SK-N-SH (cell line): ENCODE results near the gene FTO. TPM values are rescaled to one million over a fixed set of nuclear protein-coding genes. Genes with fewer than 3 reads are reported as not detected.

Experiments
- CTCF ChIA-PET: fragments of 300-600, 350-600 bp; formaldehyde crosslinking; extraction: SDS; loops from one replicate; lab custom pipeline; 2021; lab: Yijun Ruan, JAX
- POLR2A ChIA-PET: fragments of 350-600 bp; sonication (Branson Sonifier 250); formaldehyde crosslinking; extraction: SDS; loops from one replicate; lab custom pipeline; 2020; ENCODE audit warnings: antibody characterized with exemption, inconsistent platforms; lab: Yijun Ruan, JAX
- DNase-seq: peaks from one replicate; pipeline ENCODE4 v3.0.0; 2012
- H2AFZ ChIP-seq: fragments of 200-600 bp; sonication (generic); 2 replicates; pipeline ENCODE4 v1.8.1; 2016; ENCODE audit warnings: antibody characterized with exemption, mild to moderate bottlenecking, low read depth
- H3F3A ChIP-seq: fragments of 200-600 bp; sonication (generic); replicated peaks from 2 replicates; pipeline ENCODE3; 2016; ENCODE audit warnings: antibody characterized with exemption, mild to moderate bottlenecking; ENCODE audit not compliant: insufficient read depth
- H3K27ac ChIP-seq, 2 experiments: fragments of 200-500 bp in 1 of 2; fragments of 200-600 bp in 1 of 2; sonication (Bioruptor generic) in 1 of 2; sonication (generic), shearing (Covaris generic) in 1 of 2; 2 replicates each; pipeline versions ENCODE4 v1.5.1 to v1.6.1; 2014 to 2016; ENCODE audit warnings: low read depth in 2 of 2, inconsistent platforms in 1 of 2, low read length in 1 of 2, mild to moderate bottlenecking in 1 of 2, mixed read lengths in 1 of 2
- H3K27me3 ChIP-seq: fragments of 200-600 bp; sonication (generic), shearing (Covaris generic); 2 replicates; pipeline ENCODE4 v1.6.1; 2016; ENCODE audit warnings: mixed run types; ENCODE audit not compliant: insufficient read depth
- H3K36me3 ChIP-seq, 2 experiments: fragments of 200-500 bp in 1 of 2; fragments of 200-600 bp in 1 of 2; sonication (Bioruptor generic) in 1 of 2; sonication (generic) in 1 of 2; replicated peaks in 1 of 2; 2 replicates each; pipeline versions ENCODE3 to v1.5.1; 2014 to 2016; ENCODE audit warnings: low read length in 1 of 2, mild to moderate bottlenecking in 1 of 2; ENCODE audit not compliant: insufficient read depth in 2 of 2, control insufficient read depth in 1 of 2
- H3K4me1 ChIP-seq, 2 experiments: fragments of 200-500 bp in 1 of 2; fragments of 200-600 bp in 1 of 2; sonication (Bioruptor generic) in 1 of 2; sonication (generic), shearing (Covaris generic) in 1 of 2; 2 replicates each; pipeline versions ENCODE4 v1.5.1 to v1.6.1; 2014 to 2016; ENCODE audit warnings: low read depth in 1 of 2, low read length in 1 of 2, mixed run types in 1 of 2; ENCODE audit not compliant: insufficient read depth in 2 of 2, control insufficient read depth in 1 of 2
- H3K4me2 ChIP-seq: fragments of 200-600 bp; sonication (generic), shearing (Covaris generic); 2 replicates; pipeline ENCODE4 v1.6.1; 2017; ENCODE audit warnings: mixed run types
- H3K4me3 ChIP-seq, 2 experiments: fragments of 200-500 bp in 1 of 2; fragments of 200-600 bp in 1 of 2; sonication (Bioruptor generic) in 1 of 2; sonication (generic), shearing (Covaris generic) in 1 of 2; 2 replicates each; pipeline versions ENCODE4 v1.5.1 to v1.8.1; 2014 to 2016; ENCODE audit warnings: low read depth in 2 of 2, inconsistent platforms in 1 of 2, low read length in 1 of 2, mild to moderate bottlenecking in 1 of 2, mixed read lengths in 1 of 2, moderate library complexity in 1 of 2
- H3K79me2 ChIP-seq: fragments of 200-600 bp; sonication (generic); 2 replicates; pipeline ENCODE4 v1.8.1; 2017; ENCODE audit warnings: mild to moderate bottlenecking; ENCODE audit not compliant: insufficient read depth
- H3K9ac ChIP-seq: fragments of 200-600 bp; sonication (generic); 2 replicates; pipeline ENCODE4 v1.6.1; 2017; ENCODE audit warnings: mixed run types
- H3K9me2 ChIP-seq: fragments of 200-600 bp; sonication (generic); 2 replicates; pipeline ENCODE4 v1.6.1; 2017; ENCODE audit warnings: mixed run types
- H3K9me3 ChIP-seq: fragments of 200-600 bp; sonication (generic); 2 replicates; pipeline ENCODE4 v1.6.1; 2017; ENCODE audit warnings: mixed run types, mild to moderate bottlenecking, moderate library complexity
- H4K20me1 ChIP-seq: fragments of 200-600 bp; sonication (generic); 2 replicates; pipeline ENCODE4 v1.6.1; 2017; ENCODE audit warnings: mild to moderate bottlenecking, mixed run types; ENCODE audit not compliant: insufficient read depth
- ELF1 ChIP-seq: IDR thresholded peaks from 2 replicates; pipeline ENCODE4 v1.4.0; 2012
- EP300 ChIP-seq, 2 experiments: IDR thresholded peaks; 2 replicates each; pipeline versions ENCODE4 v1.4.0 to v1.6.1; 2012; ENCODE audit warnings: borderline replicate concordance in 1 of 2, low read depth in 1 of 2, low read length in 1 of 2
- EZH2phosphoT487 ChIP-seq: fragments of 200-600 bp; sonication (generic); IDR thresholded peaks from 2 replicates; pipeline ENCODE4 v1.6.1; 2017; ENCODE audit warnings: low read depth, mixed run types, mild to moderate bottlenecking, antibody characterized with exemption, moderate library complexity, borderline replicate concordance
- FOXJ3 ChIP-seq: sonication (generic); formaldehyde crosslinking; IDR thresholded peaks from 2 replicates; pipeline ENCODE4 v1.5.1; 2020; ENCODE audit warnings: mild to moderate bottlenecking, missing genetic modification reagents
- FOXM1 ChIP-seq: IDR thresholded peaks from 2 replicates; pipeline ENCODE4 v1.4.0; 2012; ENCODE audit warnings: low read depth, mild to moderate bottlenecking
- RAD21 ChIP-seq: IDR thresholded peaks from 2 replicates; pipeline ENCODE4 v1.6.1; 2012; ENCODE audit warnings: mild to moderate bottlenecking, low read length
- RCOR1 ChIP-seq: fragments of 150-350 bp; IDR thresholded peaks from 2 replicates; pipeline ENCODE4 v1.6.1; 2017; ENCODE audit warnings: antibody characterized with exemption, low read length
- TAF1 ChIP-seq: IDR thresholded peaks from 2 replicates; pipeline ENCODE4 v1.6.1; 2012; ENCODE audit warnings: low read depth, mild to moderate bottlenecking, low read length, moderate library complexity, borderline replicate concordance
- TCF12 ChIP-seq: IDR thresholded peaks from 2 replicates; pipeline ENCODE4 v1.4.0; 2012
- WGBS: methylation state at CpG from one replicate; pipeline ENCODE4 v1.1.6; 2017; ENCODE audit warnings: low lambda C conversion rate; 5-methylcytosine and 5-hydroxymethylcytosine counted together
- polyA plus RNA-seq, 3 experiments: library from polyadenylated mRNA; depleted of rRNA; stranded (reverse); fragments of >200 nt; gene quantifications; 2 replicates each; pipeline ENCODE4 v1.2.3, GENCODE V29; 2012
- TF ChIP-seq, protein P1 (sequence below): IDR thresholded peaks from 2 replicates; pipeline ENCODE4 v1.4.0; 2012; ENCODE audit warnings: low read depth, borderline replicate concordance
- TF ChIP-seq, protein P2 (sequence below): IDR thresholded peaks from 2 replicates; pipeline ENCODE4; 2012

The FTO gene
- polyA plus RNA-seq, 1 of the 3 experiments (the other 2 are of a cell fraction), result 41.2 TPM

DNA sequence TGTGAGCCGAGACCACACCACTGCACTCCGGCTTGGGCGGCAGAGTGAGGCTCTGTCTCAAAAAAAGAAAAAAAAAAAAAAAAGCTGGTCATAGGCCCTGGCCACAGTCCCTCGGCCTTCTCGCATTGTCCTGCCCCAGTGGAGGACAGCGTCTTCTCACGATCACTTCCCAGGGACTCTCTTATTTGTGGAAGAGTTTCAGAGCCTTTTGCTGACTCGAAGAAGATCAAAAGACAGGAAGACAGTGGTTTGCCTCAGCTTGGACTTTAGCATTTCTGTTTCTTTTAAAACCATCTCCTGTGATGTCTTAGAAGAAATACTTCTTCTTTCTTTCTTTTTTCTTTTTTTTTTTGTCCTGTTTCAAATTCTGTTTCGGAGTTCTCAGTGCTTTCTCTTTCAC is 210.0 kb downstream of the FTO start (continued):
- TF ChIP-seq, protein P1, sequence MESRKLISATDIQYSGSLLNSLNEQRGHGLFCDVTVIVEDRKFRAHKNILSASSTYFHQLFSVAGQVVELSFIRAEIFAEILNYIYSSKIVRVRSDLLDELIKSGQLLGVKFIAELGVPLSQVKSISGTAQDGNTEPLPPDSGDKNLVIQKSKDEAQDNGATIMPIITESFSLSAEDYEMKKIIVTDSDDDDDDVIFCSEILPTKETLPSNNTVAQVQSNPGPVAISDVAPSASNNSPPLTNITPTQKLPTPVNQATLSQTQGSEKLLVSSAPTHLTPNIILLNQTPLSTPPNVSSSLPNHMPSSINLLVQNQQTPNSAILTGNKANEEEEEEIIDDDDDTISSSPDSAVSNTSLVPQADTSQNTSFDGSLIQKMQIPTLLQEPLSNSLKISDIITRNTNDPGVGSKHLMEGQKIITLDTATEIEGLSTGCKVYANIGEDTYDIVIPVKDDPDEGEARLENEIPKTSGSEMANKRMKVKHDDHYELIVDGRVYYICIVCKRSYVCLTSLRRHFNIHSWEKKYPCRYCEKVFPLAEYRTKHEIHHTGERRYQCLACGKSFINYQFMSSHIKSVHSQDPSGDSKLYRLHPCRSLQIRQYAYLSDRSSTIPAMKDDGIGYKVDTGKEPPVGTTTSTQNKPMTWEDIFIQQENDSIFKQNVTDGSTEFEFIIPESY, result no peak
- TF ChIP-seq, protein P2, sequence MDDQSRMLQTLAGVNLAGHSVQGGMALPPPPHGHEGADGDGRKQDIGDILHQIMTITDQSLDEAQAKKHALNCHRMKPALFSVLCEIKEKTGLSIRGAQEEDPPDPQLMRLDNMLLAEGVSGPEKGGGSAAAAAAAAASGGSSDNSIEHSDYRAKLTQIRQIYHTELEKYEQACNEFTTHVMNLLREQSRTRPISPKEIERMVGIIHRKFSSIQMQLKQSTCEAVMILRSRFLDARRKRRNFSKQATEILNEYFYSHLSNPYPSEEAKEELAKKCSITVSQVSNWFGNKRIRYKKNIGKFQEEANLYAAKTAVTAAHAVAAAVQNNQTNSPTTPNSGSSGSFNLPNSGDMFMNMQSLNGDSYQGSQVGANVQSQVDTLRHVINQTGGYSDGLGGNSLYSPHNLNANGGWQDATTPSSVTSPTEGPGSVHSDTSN, result no peak
- no peak for TF ChIP-seq EZH2phosphoT487
- no peak for TF ChIP-seq TCF12
- TF ChIP-seq, all 33 proteins: peak for 0

DNA sequence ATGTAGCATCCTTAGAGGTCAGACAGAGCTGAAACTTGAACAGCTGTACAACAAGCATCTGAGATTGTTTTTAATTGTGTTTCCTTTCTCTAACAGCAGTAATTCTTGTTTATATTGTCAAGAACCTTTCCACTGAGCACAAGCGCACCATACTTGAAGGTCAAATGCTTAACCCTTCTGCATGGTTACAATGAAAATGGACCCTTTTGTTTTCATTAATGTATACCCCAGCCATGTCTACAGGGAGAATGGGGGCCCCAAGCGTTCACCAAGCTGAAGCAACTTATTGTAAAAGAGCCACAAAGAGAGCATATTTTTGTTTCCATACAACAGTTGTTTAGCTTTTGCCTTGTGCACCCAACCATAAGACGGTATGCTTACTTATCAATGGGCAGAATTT is 210.8 kb downstream of the FTO start:
- no peaks in the 10 kb centered on the region for H3K36me3 ChIP-seq
- H4K20me1 ChIP-seq, result no peaks in the 10 kb centered on the region
- H3K9me2 ChIP-seq, result no peaks in the 10 kb centered on the region
- ChIA-PET POLR2A (no interaction called here), CTCF (no interaction called here)
- no peak overlapping the region for H2AFZ ChIP-seq
- H3K27ac ChIP-seq, result no peak overlapping the region
- H3K4me2 ChIP-seq, result no peak overlapping the region
- H3K9ac ChIP-seq, result no peak overlapping the region
- WGBS, result 98% methylated on average over 3 of the region's 3 CpGs
- no peak for DNase-seq
- H3K4me1 ChIP-seq, result peaks cover 0 to 16% of the 10 kb centered on the region in 2 experiments; a peak in 2 of 4 replicates
- no peak overlapping the region for H3K4me3 ChIP-seq
- no peak for TF ChIP-seq RCOR1
- TF ChIP-seq ELF1, result no peak
- TF ChIP-seq FOXJ3, result no peak
- H3K9me3 ChIP-seq, result no peaks in the 10 kb centered on the region
- H3K27me3 ChIP-seq, result no peaks in the 10 kb centered on the region
- no peaks in the 10 kb centered on the region for H3K79me2 ChIP-seq
- H3F3A ChIP-seq, result no peaks in the 10 kb centered on the region

DNA sequence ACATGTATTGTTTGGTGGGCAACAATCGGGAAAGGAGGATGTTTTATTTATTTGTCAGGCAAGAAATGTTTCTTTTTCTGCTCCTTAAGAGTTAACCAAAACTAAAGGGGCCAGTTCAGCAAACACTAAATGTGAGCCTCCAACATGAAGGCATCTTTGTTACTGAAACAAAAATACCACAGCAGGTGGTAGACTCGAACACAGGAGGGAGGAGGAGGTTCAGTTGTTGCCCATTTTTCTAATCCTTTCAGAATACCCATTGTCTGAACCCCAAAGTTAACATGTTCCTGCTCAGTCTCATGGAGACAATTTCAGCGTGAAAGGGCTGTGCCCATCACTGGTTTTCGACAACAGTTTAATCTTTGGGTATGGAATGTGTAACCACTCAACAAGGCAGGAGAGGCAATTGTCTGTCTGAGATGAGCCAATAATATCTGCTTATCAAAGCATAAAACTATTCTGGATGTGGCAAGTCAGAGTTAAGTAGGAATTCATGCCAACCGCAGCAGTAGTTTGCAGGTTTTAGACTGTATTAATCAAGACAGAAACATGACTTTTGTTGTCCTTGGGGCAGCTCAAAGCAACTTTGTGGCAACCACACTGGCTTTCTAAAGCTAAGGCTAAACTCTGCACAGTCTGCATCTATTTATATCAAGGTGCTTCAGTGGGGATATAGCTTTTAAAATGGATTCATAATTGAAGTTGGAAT is 211.7 kb downstream of the FTO start:
- H3K4me1 ChIP-seq, result peaks cover 0 to 16% of the 10 kb centered on the region in 2 experiments; a peak in 2 of 4 replicates
- H3K27me3 ChIP-seq, result no peaks in the 10 kb centered on the region
- H3F3A ChIP-seq, result no peaks in the 10 kb centered on the region
- no peak overlapping the region for H2AFZ ChIP-seq
- H3K79me2 ChIP-seq, result no peaks in the 10 kb centered on the region
- ChIA-PET POLR2A (no interaction called here), CTCF (interaction anchor here (0.7 kb wide), 1 partner anchor 26 kb away, joined by 3 read pairs; no protein-coding TSS in a partner anchor)
- H3K9me3 ChIP-seq, result no peaks in the 10 kb centered on the region
- 85% methylated on average over 4 of the region's 5 CpGs for whole genome bisulfite sequencing
- no peak for DNase-seq
- no peak overlapping the region for H3K4me2 ChIP-seq
- H3K27ac ChIP-seq, result no peak overlapping the region
- no peaks in the 10 kb centered on the region for H4K20me1 ChIP-seq
- TF ChIP-seq RAD21 (no peak), EP300 (IDR thresholded peaks at IDR 0.05; ENCODE audit: borderline replicate concordance in 1 of 2, low read depth in 1 of 2, low read length in 1 of 2) (no peak), TAF1 (no peak), FOXM1 (no peak), TCF12 (no peak)
- TF ChIP-seq, protein P2, result no peak
- H3K36me3 ChIP-seq, result no peaks in the 10 kb centered on the region
- H3K4me3 ChIP-seq, result no peak overlapping the region
- no peak overlapping the region for H3K9ac ChIP-seq
- no peaks in the 10 kb centered on the region for H3K9me2 ChIP-seq
